Upper lobe of left lung (tissue), 6 donors: ENCODE measurements around the gene NKAP. TPM values are rescaled to one million over a fixed set of nuclear protein-coding genes. Genes with fewer than 3 reads are reported as not detected.
"Not testable (repeated sequence)": the region's sequence is repeated elsewhere in the genome, so short reads cannot be mapped to it uniquely, and the experiment has no call there.

ENCODE experiments used
- ATAC-seq, 2 donors: fragments of 200-7000 bp; cut with Tn5 transposase; one replicate each; pipeline ENCODE4 v1.9.1; 2022; ENCODE audit warnings: mild to moderate bottlenecking in 2 of 2, moderate library complexity in 2 of 2; ENCODE audit not compliant: low FRiP score in 2 of 2
- DNase-seq, 2 donors: peaks; one replicate each; pipeline ENCODE4 v3.0.0-alpha.2; 2019 to 2020
- H3K27ac ChIP-seq, 4 donors: fragments of 200-600 bp; sonication (generic); one replicate each; pipeline ENCODE4 v1.5.1; 2016 to 2019
- H3K27me3 ChIP-seq, 4 donors: fragments of 200-600 bp; sonication (generic); one replicate each; pipeline ENCODE4 v1.5.1; 2017 to 2019
- H3K36me3 ChIP-seq, 4 donors: fragments of 200-600 bp; sonication (generic); one replicate each; pipeline ENCODE4 v1.5.1; 2016 to 2019
- H3K4me1 ChIP-seq, 4 donors: fragments of 200-600 bp; sonication (generic); one replicate each; pipeline ENCODE4 v1.5.1; 2018 to 2019
- H3K4me3 ChIP-seq, 4 donors: fragments of 200-600 bp; sonication (generic); one replicate each; pipeline ENCODE4 v1.5.1; 2017 to 2019; ENCODE audit warnings: mild to moderate bottlenecking in 2 of 4, moderate library complexity in 1 of 4
- H3K9me3 ChIP-seq, 4 donors: fragments of 200-600 bp; sonication (generic); one replicate each; pipeline ENCODE4 v1.5.1; 2018 to 2019
- CTCF ChIP-seq, 6 experiments: fragments of 450-650 bp in 4 of 6; fragments of 200-600 bp in 2 of 6; sonication (generic) in 2 of 6; IDR thresholded peaks; one replicate each; pipeline ENCODE4 v1.5.1; 2016 to 2019; ENCODE audit warnings: antibody characterized with exemption in 6 of 6
- EP300 ChIP-seq, 4 donors: sonication (generic); formaldehyde crosslinking; IDR thresholded peaks; one replicate each; pipeline ENCODE4 v1.5.1; 2017; ENCODE audit warnings: antibody characterized with exemption in 4 of 4, control low read depth in 2 of 4
- POLR2A ChIP-seq, 4 donors: fragments of 450-650 bp; IDR thresholded peaks; one replicate each; pipeline ENCODE4 v1.5.1; 2016 to 2017; ENCODE audit warnings: antibody characterized with exemption in 4 of 4, mild to moderate bottlenecking in 2 of 4
- POLR2AphosphoS5 ChIP-seq, 2 donors: sonication (generic); formaldehyde crosslinking; IDR thresholded peaks; one replicate each; pipeline ENCODE4 v1.5.1; 2017; ENCODE audit warnings: antibody characterized with exemption in 2 of 2
- WGBS, 2 donors: methylation state at CpG; one replicate each; pipeline ENCODE4 v1.1.5; 2017 to 2018; 5-methylcytosine and 5-hydroxymethylcytosine counted together
- total RNA-seq, 6 donors: library from RNA; depleted of rRNA in 4 of 6; stranded (reverse); fragments of >200 nt in 4 of 6; gene quantifications; one replicate each; pipeline versions ENCODE4 v1.1.0 to v1.2.1, GENCODE V29; 2016 to 2021
- donor health status: DM: no; HTN: no; CAD: no; lungs with moderate emphysema.
- donor health status: DM: no; HTN: yes; CAD: no; lungs with severe emphysema.

Gene NKAP
- total RNA-seq, 6 donors from 2014 or later = 5.8 to 14.7 (median 7.7) TPM

GRCh38 chrX:119935215-119935874, 8.2 kb downstream of the NKAP start:
- WGBS, 2 donors = 88 to 89% methylated on average over 3 of the region's 3 CpGs
- DNase-seq = no peak
- Histone ChIP-seq H3K4me1 (no peaks in the 10 kb centered on the region), H3K27ac (no peak overlapping the region), H3K4me3 (no peak overlapping the region), H3K9me3 (no peaks in the 10 kb centered on the region), H3K27me3 (no peaks in the 10 kb centered on the region), H3K36me3 (peaks cover 0 to 59% (median 11%) of the 10 kb centered on the region in 4 donors)
- no peak for TF ChIP-seq POLR2A (IDR thresholded peaks at IDR 0.05)
- no peak for TF ChIP-seq CTCF (IDR thresholded peaks at IDR 0.05)
- TF ChIP-seq POLR2AphosphoS5 (IDR thresholded peaks at IDR 0.05) = no peak
- TF ChIP-seq EP300 (IDR thresholded peaks at IDR 0.05) = no peak
- no peak for ATAC-seq

GRCh38 chrX:119922391-119922790, 21.2 kb downstream of the NKAP start:
- ATAC-seq, H3K27me3 ChIP-seq, H3K27ac ChIP-seq, H3K9me3 ChIP-seq, DNase-seq, H3K4me1 ChIP-seq, H3K4me3 ChIP-seq: not testable (repeated sequence)
- WGBS, 2 donors = 97 to 98% methylated on average over 7 of the region's 7 CpGs
- peaks cover 0 to 20% (median 8%) of the 10 kb centered on the region in 4 donors for H3K36me3 ChIP-seq

DNA sequence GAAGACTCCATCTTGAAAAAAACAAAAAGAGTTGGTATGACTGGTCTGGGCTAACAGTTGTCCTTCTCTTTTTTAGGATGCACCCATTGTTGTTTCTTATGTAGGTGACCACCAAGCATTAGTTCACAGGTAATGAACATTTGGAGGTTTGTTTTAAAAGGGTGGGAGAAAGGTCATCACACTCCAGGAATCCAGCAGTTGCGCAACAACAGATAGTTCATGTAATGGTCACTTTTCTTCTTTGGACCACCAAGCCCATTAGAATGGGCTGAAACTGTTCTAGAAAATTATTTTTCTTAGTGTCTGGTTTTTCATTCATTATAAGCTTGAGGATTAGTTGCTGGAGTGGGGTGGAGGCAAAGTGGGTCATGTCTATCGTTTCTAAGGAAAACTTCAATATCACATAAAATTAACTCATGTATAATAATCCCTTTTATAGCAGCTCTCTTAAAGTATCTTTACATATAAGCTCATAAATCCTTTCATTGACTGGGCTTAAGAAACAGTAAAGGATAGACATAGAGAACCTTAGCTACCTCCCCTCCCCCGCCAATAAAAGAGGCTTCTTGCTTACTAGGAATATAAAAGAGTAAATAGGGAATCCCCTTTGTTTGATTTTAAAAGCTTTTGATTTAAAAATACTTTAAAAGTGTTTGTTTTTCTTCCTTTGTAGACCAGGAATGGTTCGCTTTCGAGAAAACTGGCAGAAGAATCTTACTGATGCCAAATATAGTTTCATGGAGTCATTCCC, 23.5 kb downstream of the NKAP start:
- Histone ChIP-seq H3K27ac (no peak overlapping the region), H3K4me3 (no peak overlapping the region), H3K36me3 (peaks cover 0 to 9% (median 4%) of the 10 kb centered on the region in 4 donors), H3K27me3 (no peaks in the 10 kb centered on the region), H3K9me3 (no peaks in the 10 kb centered on the region), H3K4me1 (no peaks in the 10 kb centered on the region)
- DNase-seq (no peak), ATAC-seq (no peak)
- WGBS, 2 donors = 81 to 97% methylated on average over 5 of the region's 5 CpGs
- no peak for TF ChIP-seq POLR2A (IDR thresholded peaks at IDR 0.05)
- TF ChIP-seq EP300 (IDR thresholded peaks at IDR 0.05) = no peak
- TF ChIP-seq CTCF (IDR thresholded peaks at IDR 0.05) = no peak
- no peak for TF ChIP-seq POLR2AphosphoS5 (IDR thresholded peaks at IDR 0.05)

- H3K4me3 ChIP-seq = no peak overlapping the region
- DNase-seq (no peak), ATAC-seq (no peak)
- TF ChIP-seq POLR2AphosphoS5 (IDR thresholded peaks at IDR 0.05) = no peak
- TF ChIP-seq EP300 (IDR thresholded peaks at IDR 0.05) = no peak
- no peak for TF ChIP-seq CTCF (IDR thresholded peaks at IDR 0.05)
- no peak for TF ChIP-seq POLR2A (IDR thresholded peaks at IDR 0.05)
- H3K27ac ChIP-seq = no peak overlapping the region
- no peaks in the 10 kb centered on the region for H3K9me3 ChIP-seq
- 94 to 96% methylated on average over 2 of the region's 2 CpGs for WGBS, 2 donors
- no peaks in the 10 kb centered on the region for H3K4me1 ChIP-seq
- H3K27me3 ChIP-seq = no peaks in the 10 kb centered on the region
- H3K36me3 ChIP-seq = no peaks in the 10 kb centered on the region
Measured at GRCh38 chrX:119917877-119918276, 25.7 kb downstream of the NKAP start.

DNA sequence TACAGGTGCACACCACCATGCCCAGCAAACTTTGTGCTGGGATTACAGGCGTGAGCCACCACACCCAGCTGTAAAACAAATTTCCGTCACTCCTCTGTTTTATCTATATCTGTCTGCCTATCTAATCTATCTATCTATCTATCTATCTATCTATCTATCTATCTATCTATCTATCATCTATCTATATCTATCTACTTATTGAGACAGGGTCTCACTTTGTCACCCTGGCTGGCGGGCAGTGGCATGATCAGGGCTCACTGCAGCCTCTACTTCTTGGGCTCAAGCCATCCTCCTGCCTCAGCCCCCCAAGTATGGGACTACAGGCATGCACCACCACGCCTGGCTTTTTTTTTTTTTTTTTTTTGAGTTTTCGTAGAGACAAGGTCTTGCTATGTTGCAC, 27.2 kb downstream of the NKAP start:
- no peak for TF ChIP-seq CTCF (IDR thresholded peaks at IDR 0.05)
- no peak for TF ChIP-seq POLR2AphosphoS5 (IDR thresholded peaks at IDR 0.05)
- no peak for TF ChIP-seq EP300 (IDR thresholded peaks at IDR 0.05)
- TF ChIP-seq POLR2A (IDR thresholded peaks at IDR 0.05) = no peak
- 90 to 99% methylated on average over 5 of the region's 5 CpGs for WGBS, 2 donors
- Histone ChIP-seq H3K27ac (no peak overlapping the region), H3K4me3 (no peak overlapping the region), H3K4me1 (no peaks in the 10 kb centered on the region), H3K9me3 (no peaks in the 10 kb centered on the region), H3K36me3 (no peaks in the 10 kb centered on the region), H3K27me3 (no peaks in the 10 kb centered on the region)
- DNase-seq = no peak
- ATAC-seq = no peak
